ENCODE results near the gene LRP4.

Gene LRP4

GRCh38 chr11:46845440-46845739, 73.0 kb downstream of the LRP4 start:
- DNase-seq: no peak

- no peak for DNase-seq
Measured at GRCh38 chr11:46840116-46840515, 78.2 kb downstream of the LRP4 start.

GRCh38 chr11:46838501-46838900, 79.8 kb downstream of the LRP4 start:
- no peak for DNase-seq

GRCh38 chr11:46837860-46838259, 80.5 kb downstream of the LRP4 start:
- DNase-seq: no peak

- no peak for DNase-seq
Measured at GRCh38 chr11:46836870-46837269, 81.5 kb downstream of the LRP4 start.

- no peak for DNase-seq
Measured at GRCh38 chr11:46836431-46836830, 81.9 kb downstream of the LRP4 start.

GRCh38 chr11:46835897-46836296, 82.5 kb downstream of the LRP4 start:
- no peak for DNase-seq

- DNase-seq: no peak
Measured at GRCh38 chr11:46834821-46835220, 83.5 kb downstream of the LRP4 start.

GRCh38 chr11:46832511-46833214, 85.7 kb downstream of the LRP4 start:
- DNase-seq: no peak

GRCh38 chr11:46827995-46828394, 90.4 kb downstream of the LRP4 start:
- no peak for DNase-seq

- peak; percentile 63 for DNase-seq
Measured at GRCh38 chr11:46826310-46827044, 91.9 kb downstream of the LRP4 start.

- no peak for DNase-seq
Measured at GRCh38 chr11:46808799-46809431, 109.4 kb downstream of the LRP4 start.
